Neural cell (in vitro differentiated cells): ENCODE measurements around the gene LY6G6C. TPM values are rescaled to one million over a fixed set of nuclear protein-coding genes. Genes with fewer than 3 reads are reported as not detected.

ENCODE experiments used
- H2AFZ ChIP-seq: fragments of 200-600, 300-800 bp; sonication (generic), shearing (Covaris generic); 2 replicates; pipeline ENCODE4 v1.6.0; 2014; ENCODE audit warnings: low read depth, mild to moderate bottlenecking, antibody characterized with exemption, low read length, moderate library complexity
- H3F3A ChIP-seq: fragments of 200-600 bp; shearing (Covaris generic); 2 replicates; pipeline ENCODE4 v1.6.1; 2016; ENCODE audit warnings: mild to moderate bottlenecking, moderate library complexity, mixed read lengths, antibody characterized with exemption, low read length; ENCODE audit not compliant: insufficient read depth, poor library complexity, severe bottlenecking
- H3K27ac ChIP-seq: fragments of 200-600, 300-800 bp; sonication (generic), shearing (Covaris generic); 2 replicates; pipeline ENCODE4 v1.5.1; 2014; ENCODE audit warnings: mild to moderate bottlenecking, low read length, moderate library complexity
- H3K27me3 ChIP-seq: fragments of 300-800, 200-600 bp; sonication (generic), shearing (Covaris generic); 2 replicates; pipeline ENCODE4 v1.6.0; 2014; ENCODE audit warnings: mild to moderate bottlenecking, low read depth, low read length, moderate library complexity; ENCODE audit not compliant: insufficient read depth
- H3K36me3 ChIP-seq: fragments of 300-800, 200-600 bp; sonication (generic), shearing (Covaris generic); 2 replicates; pipeline ENCODE4 v1.5.1; 2014; ENCODE audit warnings: mild to moderate bottlenecking, antibody characterized with exemption, low read length, moderate library complexity; ENCODE audit not compliant: insufficient read depth
- H3K4me2 ChIP-seq: fragments of 300-800, 200-600 bp; sonication (generic), shearing (Covaris generic); 2 replicates; pipeline ENCODE4 v1.6.0; 2014; ENCODE audit warnings: mild to moderate bottlenecking, low read length
- H3K4me3 ChIP-seq: fragments of 300-800, 200-600 bp; sonication (generic), shearing (Covaris generic); 2 replicates; pipeline ENCODE4 v1.5.1; 2014; ENCODE audit warnings: mild to moderate bottlenecking, low read length, moderate library complexity
- H3K79me2 ChIP-seq: fragments of 200-600 bp; shearing (Covaris generic); replicated peaks from 2 replicates; pipeline ENCODE4 v1.6.0; 2014; ENCODE audit warnings: mild to moderate bottlenecking, low read length, moderate library complexity; ENCODE audit not compliant: insufficient read depth
- H3K9ac ChIP-seq: fragments of 300-800, 200-600 bp; sonication (generic), shearing (Covaris generic); 2 replicates; pipeline ENCODE4 v1.6.1; 2016; ENCODE audit warnings: mild to moderate bottlenecking, low read length, mixed read lengths
- H3K9me2 ChIP-seq: fragments of 200-600 bp; shearing (Covaris generic); 2 replicates; pipeline ENCODE4 v1.6.1; 2016; ENCODE audit warnings: mild to moderate bottlenecking, low read length, mixed read lengths; ENCODE audit not compliant: insufficient read depth
- H3K9me3 ChIP-seq: fragments of 200-600, 300-800 bp; sonication (generic), shearing (Covaris generic); 2 replicates; pipeline ENCODE4 v1.6.1; 2016; ENCODE audit warnings: mild to moderate bottlenecking, mixed run types, low read length, moderate library complexity, mixed read lengths
- H4K20me1 ChIP-seq: fragments of 200-600 bp; shearing (Covaris generic); 2 replicates; pipeline ENCODE4 v1.6.1; 2016; ENCODE audit warnings: mild to moderate bottlenecking, mixed run types; ENCODE audit not compliant: insufficient read depth
- CTCF ChIP-seq: fragments of 450-650 bp; IDR thresholded peaks from 2 replicates; pipeline ENCODE4 v1.5.1; 2014; ENCODE audit warnings: antibody characterized with exemption, mild to moderate bottlenecking, moderate library complexity; ENCODE audit not compliant: poor library complexity, severe bottlenecking
- EP300 ChIP-seq: fragments of 450-650 bp; conservative IDR thresholded peaks from 2 replicates; pipeline ENCODE4 v1.6.1; 2014; ENCODE audit warnings: antibody characterized with exemption, mild to moderate bottlenecking, moderate library complexity; ENCODE audit not compliant: poor library complexity, severe bottlenecking
- EZH2 ChIP-seq: fragments of 200-600, 300-800 bp; shearing (Covaris generic), sonication (generic); IDR thresholded peaks from 2 replicates; pipeline ENCODE4 v1.6.1; 2014; ENCODE audit warnings: antibody characterized with exemption, low read length, borderline replicate concordance, mild to moderate bottlenecking; ENCODE audit not compliant: insufficient read depth, poor library complexity, severe bottlenecking
- MXI1 ChIP-seq: fragments of 450-650 bp; conservative IDR thresholded peaks from 2 replicates; pipeline ENCODE4 v1.6.1; 2014; ENCODE audit warnings: antibody characterized with exemption, mild to moderate bottlenecking; ENCODE audit not compliant: poor library complexity, severe bottlenecking
- POLR2AphosphoS5 ChIP-seq: IDR thresholded peaks from 2 replicates; pipeline ENCODE4 v1.6.1; 2012
- RAD21 ChIP-seq: fragments of 450-650 bp; conservative IDR thresholded peaks from 2 replicates; pipeline ENCODE4 v1.6.1; 2014; ENCODE audit warnings: antibody characterized with exemption, mild to moderate bottlenecking, moderate library complexity
- REST ChIP-seq: IDR thresholded peaks from 2 replicates; pipeline ENCODE4 v1.6.1; 2012; ENCODE audit warnings: borderline replicate concordance
- SMC3 ChIP-seq: fragments of 450-650 bp; conservative IDR thresholded peaks from 2 replicates; pipeline ENCODE4 v1.6.1; 2014; ENCODE audit warnings: antibody characterized with exemption, mild to moderate bottlenecking, moderate library complexity; ENCODE audit not compliant: poor library complexity
- TAF1 ChIP-seq: IDR thresholded peaks from 2 replicates; pipeline ENCODE4 v1.6.1; 2012; ENCODE audit warnings: low read depth
- polyA plus RNA-seq: library from polyadenylated mRNA; depleted of rRNA; stranded (reverse); fragments of >200 nt; gene quantifications from 2 replicates; pipeline ENCODE4 v1.2.3, GENCODE V29; 2014

The LY6G6C gene
- polyA plus RNA-seq, 1 donor from 2014 or later, result 0.88 TPM

GRCh38 chr6:31725502-31726350 lies 4.2 kb upstream of the LY6G6C start:
- H3K9me2 ChIP-seq, result no peaks in the 10 kb centered on the region
- H2AFZ ChIP-seq, result no peak overlapping the region
- no peaks in the 10 kb centered on the region for H4K20me1 ChIP-seq
- no peaks in the 10 kb centered on the region for H3K27me3 ChIP-seq
- H3K9me3 ChIP-seq, result no peaks in the 10 kb centered on the region
- H3K4me2 ChIP-seq, result no peak overlapping the region
- no peak overlapping the region for H3K4me3 ChIP-seq
- no peaks in the 10 kb centered on the region for H3F3A ChIP-seq
- peaks cover 22% of the 10 kb centered on the region for H3K79me2 ChIP-seq
- H3K36me3 ChIP-seq, result no peaks in the 10 kb centered on the region
- TF ChIP-seq EZH2, result no peak
- no peak overlapping the region for H3K27ac ChIP-seq
- H3K9ac ChIP-seq, result no peak overlapping the region

GRCh38 chr6:31723980-31724691 lies 2.6 kb upstream of the LY6G6C start:
- H4K20me1 ChIP-seq, result no peaks in the 10 kb centered on the region
- no peak overlapping the region for H3K4me3 ChIP-seq
- H3K27me3 ChIP-seq, result no peaks in the 10 kb centered on the region
- H3K9me3 ChIP-seq, result no peaks in the 10 kb centered on the region
- peaks cover 6% of the 10 kb centered on the region for H3K79me2 ChIP-seq
- H3K4me2 ChIP-seq, result no peak overlapping the region
- H3K9me2 ChIP-seq, result no peaks in the 10 kb centered on the region
- no peaks in the 10 kb centered on the region for H3K36me3 ChIP-seq
- H2AFZ ChIP-seq, result no peak overlapping the region
- TF ChIP-seq EP300 (no peak), POLR2AphosphoS5 (no peak), SMC3 (no peak), EZH2 (no peak), RAD21 (no peak)
- H3K27ac ChIP-seq, result no peak overlapping the region
- no peak overlapping the region for H3K9ac ChIP-seq
- H3F3A ChIP-seq, result no peaks in the 10 kb centered on the region

GRCh38 chr6:31723245-31723979 lies 1.9 kb upstream of the LY6G6C start, which contains the start of gene MPIG6B:
Gene MPIG6B (plus strand): TSS chr6:31723373. CDS start chr6:31723384, 11 bp downstream.
- Histone ChIP-seq H2AFZ (no peak within 1 kb of the TSS), H3F3A (no peaks in the 10 kb centered on the region), H3K9me2 (no peaks in the 10 kb centered on the region), H3K9ac (no peak within 1 kb of the TSS), H4K20me1 (no peaks in the 10 kb centered on the region), H3K9me3 (no peaks in the 10 kb centered on the region), H3K27ac (no peak within 1 kb of the TSS), H3K36me3 (no peaks in the 10 kb centered on the region), H3K27me3 (no peaks in the 10 kb centered on the region), H3K4me3 (no peak within 1 kb of the TSS), H3K4me2 (no peak within 1 kb of the TSS), H3K79me2 (no peaks in the 10 kb centered on the region)
- no peak for TF ChIP-seq EP300
- TF ChIP-seq REST, result no peak
- no peak for TF ChIP-seq TAF1
- TF ChIP-seq MXI1, result no peak
- TF ChIP-seq CTCF, result no peak
- TF ChIP-seq EZH2, result no peak
- no peak for TF ChIP-seq SMC3
- no peak for TF ChIP-seq RAD21
- no peak for TF ChIP-seq POLR2AphosphoS5
